ENCODE results near the gene RAB32. TPM values are rescaled to one million over a fixed set of nuclear protein-coding genes. Genes with fewer than 3 reads are reported as not detected.

Gene RAB32
- total RNA-seq, 2 donors from 2014 or later, result 19.8 to 20.5 TPM

DNA sequence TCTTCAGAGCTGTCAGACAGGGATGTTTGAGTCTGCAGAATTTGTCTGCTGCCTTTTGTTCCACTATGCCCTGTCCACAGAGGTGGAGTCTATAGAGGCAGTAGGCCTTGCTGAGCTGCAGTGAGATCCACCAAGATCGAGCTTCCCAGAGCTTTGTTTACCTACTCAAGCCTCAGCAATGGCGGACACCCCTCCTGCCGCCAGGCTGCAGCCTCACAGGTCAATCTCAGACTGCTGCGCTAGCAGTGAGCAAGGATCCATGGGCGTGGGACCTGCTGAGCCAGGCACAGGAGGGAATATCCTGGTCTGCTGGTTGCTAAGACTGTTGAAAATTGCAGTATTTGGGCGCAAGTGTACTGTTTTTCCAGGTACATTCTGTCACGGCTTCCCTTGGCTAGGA lies 28.4 kb upstream of the RAB32 start:
- Histone ChIP-seq H3K9me3 (ENCODE audit: control insufficient read depth, low read length) (no peaks in the 10 kb centered on the region), H3K4me3 (ENCODE audit: low read length) (no peak overlapping the region), H3K4me1 (ENCODE audit: control insufficient read depth, insufficient read depth, low read length) (no peaks in the 10 kb centered on the region), H3K27me3 (ENCODE audit: control insufficient read depth, insufficient read depth, low read length, poor library complexity, severe bottlenecking) (no peaks in the 10 kb centered on the region), H3K9ac (ENCODE audit: extremely low read depth, low read length, poor library complexity, severe bottlenecking) (no peak overlapping the region), H3K27ac (ENCODE audit: low read depth, low read length) (no peak overlapping the region), H3K36me3 (ENCODE audit: control insufficient read depth, insufficient read depth, low read length) (no peaks in the 10 kb centered on the region)
- H3K4me1 Mint-ChIP-seq, result no peaks in the 10 kb centered on the region
- no peak overlapping the region for H3K27ac Mint-ChIP-seq
- WGBS, 2 experiments (ENCODE audit: insufficient coverage in 1 of 2, insufficient read length in 1 of 2), result 89 to 96% methylated on average over 7 of the region's 7 CpGs
- peaks cover 36% of the 10 kb centered on the region for H3K9me3 Mint-ChIP-seq
- H3K27me3 Mint-ChIP-seq (ENCODE audit: insufficient read depth), result peaks cover 2% of the 10 kb centered on the region
- TF ChIP-seq, protein P1, sequence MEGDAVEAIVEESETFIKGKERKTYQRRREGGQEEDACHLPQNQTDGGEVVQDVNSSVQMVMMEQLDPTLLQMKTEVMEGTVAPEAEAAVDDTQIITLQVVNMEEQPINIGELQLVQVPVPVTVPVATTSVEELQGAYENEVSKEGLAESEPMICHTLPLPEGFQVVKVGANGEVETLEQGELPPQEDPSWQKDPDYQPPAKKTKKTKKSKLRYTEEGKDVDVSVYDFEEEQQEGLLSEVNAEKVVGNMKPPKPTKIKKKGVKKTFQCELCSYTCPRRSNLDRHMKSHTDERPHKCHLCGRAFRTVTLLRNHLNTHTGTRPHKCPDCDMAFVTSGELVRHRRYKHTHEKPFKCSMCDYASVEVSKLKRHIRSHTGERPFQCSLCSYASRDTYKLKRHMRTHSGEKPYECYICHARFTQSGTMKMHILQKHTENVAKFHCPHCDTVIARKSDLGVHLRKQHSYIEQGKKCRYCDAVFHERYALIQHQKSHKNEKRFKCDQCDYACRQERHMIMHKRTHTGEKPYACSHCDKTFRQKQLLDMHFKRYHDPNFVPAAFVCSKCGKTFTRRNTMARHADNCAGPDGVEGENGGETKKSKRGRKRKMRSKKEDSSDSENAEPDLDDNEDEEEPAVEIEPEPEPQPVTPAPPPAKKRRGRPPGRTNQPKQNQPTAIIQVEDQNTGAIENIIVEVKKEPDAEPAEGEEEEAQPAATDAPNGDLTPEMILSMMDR (conservative IDR thresholded peaks at IDR 0.05), result no peak
- H3K36me3 Mint-ChIP-seq (ENCODE audit: low read depth), result peaks cover 2% of the 10 kb centered on the region
- DNase-seq, result no peak
- H3K4me3 Mint-ChIP-seq, result no peak overlapping the region

DNA sequence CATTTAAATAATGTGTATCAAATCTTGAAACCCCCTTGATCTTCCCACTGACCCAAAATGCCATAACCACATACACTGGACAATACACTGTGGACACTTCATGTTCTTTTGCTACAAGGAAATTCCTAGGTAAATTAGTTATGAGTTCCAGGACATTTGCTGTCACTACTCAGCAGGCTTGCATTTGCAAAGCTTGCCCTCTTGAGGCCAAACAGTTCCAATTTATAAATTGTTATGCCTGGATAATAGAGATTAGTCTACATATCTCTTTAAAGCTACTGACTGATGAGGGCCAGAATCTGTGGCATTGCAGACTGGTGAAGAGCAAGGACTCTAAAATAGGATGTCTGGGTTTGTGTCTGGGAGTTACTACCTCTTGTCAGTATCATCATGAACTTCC lies 17.4 kb upstream of the RAB32 start:
- Mint-ChIP-seq H3K36me3 (ENCODE audit: low read depth) (peaks cover 4% of the 10 kb centered on the region), H3K27me3 (ENCODE audit: insufficient read depth) (no peaks in the 10 kb centered on the region), H3K27ac (no peak overlapping the region), H3K4me1 (peaks cover 3% of the 10 kb centered on the region), H3K9me3 (peaks cover 22% of the 10 kb centered on the region), H3K4me3 (no peak overlapping the region)
- H3K27ac ChIP-seq (ENCODE audit: low read depth, low read length), result no peak overlapping the region
- H3K9ac ChIP-seq (ENCODE audit: extremely low read depth, low read length, poor library complexity, severe bottlenecking), result no peak overlapping the region
- no peak overlapping the region for H3K4me3 ChIP-seq (ENCODE audit: low read length)
- TF ChIP-seq, protein P1 (conservative IDR thresholded peaks at IDR 0.05), result peak; percentile 26
- H3K27me3 ChIP-seq (ENCODE audit: control insufficient read depth, insufficient read depth, low read length, poor library complexity, severe bottlenecking), result no peaks in the 10 kb centered on the region
- peaks cover 19% of the 10 kb centered on the region for H3K9me3 ChIP-seq (ENCODE audit: control insufficient read depth, low read length)
- DNase-seq, result no peak
- H3K4me1 ChIP-seq (ENCODE audit: control insufficient read depth, insufficient read depth, low read length), result no peaks in the 10 kb centered on the region
- H3K36me3 ChIP-seq (ENCODE audit: control insufficient read depth, insufficient read depth, low read length), result no peaks in the 10 kb centered on the region

DNA sequence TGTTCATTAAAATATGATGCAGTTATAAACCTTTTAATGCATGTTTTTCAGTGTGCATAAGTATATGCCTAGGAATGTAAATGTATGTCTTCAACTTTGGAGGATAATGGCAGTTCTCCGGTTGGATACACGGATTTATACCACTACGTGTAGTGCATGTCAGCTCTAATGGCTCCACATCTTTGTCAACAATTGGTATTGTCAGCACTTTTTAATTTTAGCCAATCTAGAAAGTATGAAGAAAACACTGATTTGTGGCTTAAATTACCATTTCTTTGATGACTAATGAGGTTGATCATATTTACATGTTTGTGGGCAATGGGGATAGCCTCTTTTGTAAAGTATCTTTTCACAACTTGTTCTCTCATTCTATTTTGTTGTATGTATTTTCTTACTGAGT lies 10.9 kb upstream of the RAB32 start:
- peaks cover 5% of the 10 kb centered on the region for H3K9me3 ChIP-seq (ENCODE audit: control insufficient read depth, low read length)
- 90 to 98% methylated on average over 3 of the region's 3 CpGs for WGBS, 2 experiments (ENCODE audit: insufficient coverage in 1 of 2, insufficient read length in 1 of 2)
- H3K4me1 Mint-ChIP-seq, result peaks cover 8% of the 10 kb centered on the region
- no peaks in the 10 kb centered on the region for H3K36me3 ChIP-seq (ENCODE audit: control insufficient read depth, insufficient read depth, low read length)
- H3K27ac Mint-ChIP-seq, result no peak overlapping the region
- H3K27ac ChIP-seq (ENCODE audit: low read depth, low read length), result no peak overlapping the region
- no peaks in the 10 kb centered on the region for H3K36me3 Mint-ChIP-seq (ENCODE audit: low read depth)
- peaks cover 3% of the 10 kb centered on the region for H3K27me3 Mint-ChIP-seq (ENCODE audit: insufficient read depth)
- no peaks in the 10 kb centered on the region for H3K27me3 ChIP-seq (ENCODE audit: control insufficient read depth, insufficient read depth, low read length, poor library complexity, severe bottlenecking)
- H3K4me3 ChIP-seq (ENCODE audit: low read length), result no peak overlapping the region
- TF ChIP-seq, protein P1 (conservative IDR thresholded peaks at IDR 0.05), result no peak
- DNase-seq, result no peak
- no peaks in the 10 kb centered on the region for H3K9me3 Mint-ChIP-seq
- no peak overlapping the region for H3K4me3 Mint-ChIP-seq
- H3K9ac ChIP-seq (ENCODE audit: extremely low read depth, low read length, poor library complexity, severe bottlenecking), result no peak overlapping the region
- no peaks in the 10 kb centered on the region for H3K4me1 ChIP-seq (ENCODE audit: control insufficient read depth, insufficient read depth, low read length)
